ENCODE data around the gene SERPINE1.

SERPINE1 gene

GRCh38 chr7:101165958-101166647 lies 39.2 kb downstream of the SERPINE1 start:
- no peak for DNase-seq
- in situ Hi-C loops (cut with MboI; ENCODE audit: low pct_unique_long_range_greater_than_20kb, low sequenced_read_pairs) = no loop called here

GRCh38 chr7:101166648-101166908 lies 39.7 kb downstream of the SERPINE1 start:
- in situ Hi-C loops (cut with MboI; ENCODE audit: low pct_unique_long_range_greater_than_20kb, low sequenced_read_pairs) = no loop called here
- no peak for DNase-seq

- in situ Hi-C loops (cut with MboI; ENCODE audit: low pct_unique_long_range_greater_than_20kb, low sequenced_read_pairs) = no loop called here
- no peak for DNase-seq
Observed at GRCh38 chr7:101166909-101167644, 40.2 kb downstream of the SERPINE1 start.

GRCh38 chr7:101167645-101168411 lies 40.9 kb downstream of the SERPINE1 start:
- in situ Hi-C loops (cut with MboI; ENCODE audit: low pct_unique_long_range_greater_than_20kb, low sequenced_read_pairs) = no loop called here
- DNase-seq = no peak

- in situ Hi-C loops (cut with MboI; ENCODE audit: low pct_unique_long_range_greater_than_20kb, low sequenced_read_pairs) = no loop called here
- DNase-seq = no peak
Observed at GRCh38 chr7:101168412-101169049, 41.6 kb downstream of the SERPINE1 start.

- in situ Hi-C loops (cut with MboI; ENCODE audit: low pct_unique_long_range_greater_than_20kb, low sequenced_read_pairs) = no loop called here
- DNase-seq = no peak
Observed at GRCh38 chr7:101169110-101169837, 42.4 kb downstream of the SERPINE1 start.

- DNase-seq = peak; percentile 80
- in situ Hi-C loops (cut with MboI; ENCODE audit: low pct_unique_long_range_greater_than_20kb, low sequenced_read_pairs) = no loop called here
Observed at GRCh38 chr7:101169838-101170551, 43.1 kb downstream of the SERPINE1 start.

GRCh38 chr7:101170617-101171441 lies 43.9 kb downstream of the SERPINE1 start:
- in situ Hi-C loops (cut with MboI; ENCODE audit: low pct_unique_long_range_greater_than_20kb, low sequenced_read_pairs) = no loop called here
- no peak for DNase-seq

DNA sequence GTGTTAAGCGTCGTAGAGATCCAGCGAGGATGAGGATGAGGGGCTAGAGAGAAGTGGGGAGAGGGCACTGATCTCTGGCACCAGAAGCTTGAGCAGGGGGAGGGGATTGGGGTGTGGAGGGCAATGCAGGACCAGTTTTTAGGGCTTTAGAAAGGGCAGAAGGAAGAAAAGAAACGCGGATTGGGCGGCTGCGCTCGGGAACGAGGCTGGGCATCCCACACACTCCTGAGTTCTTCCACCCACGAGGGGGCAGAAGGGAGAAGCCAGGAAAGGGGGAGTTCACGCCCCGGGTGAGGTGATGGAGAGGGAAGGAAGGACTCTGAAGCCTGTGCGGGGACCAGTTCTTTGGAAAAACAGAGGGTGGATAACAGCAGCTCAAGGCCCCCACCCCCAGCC lies 44.5 kb downstream of the SERPINE1 start:
- in situ Hi-C loops (cut with MboI; ENCODE audit: low pct_unique_long_range_greater_than_20kb, low sequenced_read_pairs) = no loop called here
- no peak for DNase-seq

DNA sequence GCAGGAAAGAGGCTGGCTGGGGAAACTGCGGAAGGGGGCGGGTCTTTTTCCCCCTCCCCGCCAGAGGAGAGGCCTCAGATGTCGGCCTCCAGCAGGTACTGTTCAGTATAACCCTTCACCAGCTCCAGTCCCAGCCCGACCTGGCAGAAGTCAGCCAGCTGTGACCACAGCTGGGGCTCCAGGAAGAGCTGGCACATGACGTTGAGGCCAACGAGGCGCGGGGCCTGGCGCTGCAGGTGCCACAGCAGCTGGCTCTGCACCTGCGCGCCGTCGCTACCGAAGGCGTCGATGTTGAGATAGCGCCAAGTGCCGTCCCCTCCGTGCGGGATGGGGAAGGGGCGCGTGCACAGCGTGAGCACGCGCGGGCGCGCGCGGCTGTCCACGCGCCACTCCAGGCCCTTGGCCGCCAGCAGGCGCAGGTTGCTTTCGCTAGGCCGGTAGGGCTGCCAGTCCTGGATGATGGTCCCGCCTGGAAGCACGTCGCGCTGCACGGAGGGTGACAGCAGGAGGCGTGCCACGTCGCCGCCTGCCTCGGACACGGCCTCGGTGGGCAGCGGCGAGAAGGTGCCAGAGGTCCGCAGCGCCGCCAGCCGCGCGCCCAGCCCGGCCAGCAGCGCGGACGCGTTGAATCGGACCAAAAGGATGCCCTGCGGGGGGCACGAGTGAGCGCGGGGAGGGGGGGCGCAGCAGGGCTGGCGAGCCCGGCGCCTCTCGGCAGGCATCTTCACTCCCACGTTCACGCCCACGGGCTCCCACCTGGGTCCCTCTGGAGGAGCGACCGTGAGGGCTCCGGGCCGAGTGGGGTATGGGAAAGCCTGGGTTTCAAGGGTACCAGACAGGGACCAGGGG lies 45.3 kb downstream of the SERPINE1 start:
- DNase-seq = no peak

DNA sequence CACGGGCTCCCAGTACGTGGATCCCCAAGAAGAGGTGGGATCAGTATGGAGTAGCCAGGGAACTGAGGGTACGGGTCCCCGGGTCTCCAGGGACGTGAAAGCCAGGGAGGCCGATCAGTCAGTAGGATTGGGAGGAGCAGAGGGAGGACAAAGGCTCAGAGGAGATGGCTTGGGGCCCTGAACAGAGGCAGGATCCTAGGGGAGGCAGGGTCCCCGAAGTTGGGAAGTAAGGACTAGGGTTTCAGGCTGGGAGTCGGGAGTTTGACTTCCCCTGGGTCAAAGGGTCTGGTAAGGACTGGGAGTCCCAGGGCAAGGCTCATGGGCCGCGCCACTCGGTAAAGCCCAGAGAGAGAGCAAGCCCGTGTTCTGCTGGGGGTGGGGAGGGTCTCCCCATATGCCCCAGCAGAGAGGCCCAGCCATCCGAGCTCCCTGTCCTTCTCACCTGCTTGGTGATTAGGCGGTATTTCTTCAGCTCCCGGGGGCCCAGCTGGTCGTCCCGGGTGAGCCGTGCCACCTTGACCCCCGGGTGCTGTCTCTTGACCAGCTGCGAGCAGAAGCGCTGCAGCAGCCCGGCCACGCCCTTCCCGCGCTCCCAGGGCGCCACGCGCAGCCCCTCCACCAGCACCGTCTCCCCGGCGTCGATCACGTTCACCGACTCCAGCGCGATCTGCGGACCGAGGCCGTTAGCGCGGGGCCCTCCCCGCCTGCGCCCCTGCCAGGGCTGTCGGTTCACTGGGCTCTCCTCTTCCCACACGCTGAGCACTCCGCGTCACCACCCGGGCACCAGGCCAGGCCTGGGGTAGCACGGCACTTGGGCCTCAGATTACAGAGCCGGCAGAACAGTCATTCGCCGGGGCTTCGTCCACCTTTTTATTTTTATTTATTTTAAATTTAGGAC lies 46.2 kb downstream of the SERPINE1 start:
- in situ Hi-C loops (cut with MboI; ENCODE audit: low pct_unique_long_range_greater_than_20kb, low sequenced_read_pairs) = no loop called here
- no peak for DNase-seq

More for the DNA sequence above, 45.3 kb downstream of the SERPINE1 start:
- in situ Hi-C loops (cut with MboI; ENCODE audit: low pct_unique_long_range_greater_than_20kb, low sequenced_read_pairs) = no loop called here

- peak; percentile 81 for DNase-seq
- in situ Hi-C loops (cut with MboI; ENCODE audit: low pct_unique_long_range_greater_than_20kb, low sequenced_read_pairs) = no loop called here
Observed at GRCh38 chr7:101173752-101174244, 46.9 kb downstream of the SERPINE1 start.

- in situ Hi-C loops (cut with MboI; ENCODE audit: low pct_unique_long_range_greater_than_20kb, low sequenced_read_pairs) = no loop called here
- DNase-seq = no peak
Observed at GRCh38 chr7:101174322-101174854, 47.5 kb downstream of the SERPINE1 start.

DNA sequence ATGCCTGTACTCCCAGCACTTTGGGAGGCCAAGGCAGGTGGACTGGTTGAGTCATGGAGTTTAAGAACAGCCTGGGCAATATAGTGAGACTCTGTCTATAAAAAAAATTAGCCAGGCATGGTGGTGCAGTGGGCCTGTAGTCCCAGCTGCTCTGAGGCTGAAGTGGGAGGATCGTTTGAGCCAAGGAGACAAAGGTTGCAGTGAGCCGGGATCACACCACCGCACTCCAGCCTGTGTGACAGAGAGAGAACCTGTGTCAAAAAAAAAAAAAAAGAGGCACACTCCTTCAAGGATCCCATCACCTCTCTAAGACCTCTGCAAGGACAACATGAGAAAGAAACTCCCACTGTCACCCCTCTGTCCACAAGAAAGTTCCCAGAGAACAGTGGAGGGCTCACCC lies 48.8 kb downstream of the SERPINE1 start:
- DNase-seq = no peak
- in situ Hi-C loops (cut with MboI; ENCODE audit: low pct_unique_long_range_greater_than_20kb, low sequenced_read_pairs) = no loop called here

DNA sequence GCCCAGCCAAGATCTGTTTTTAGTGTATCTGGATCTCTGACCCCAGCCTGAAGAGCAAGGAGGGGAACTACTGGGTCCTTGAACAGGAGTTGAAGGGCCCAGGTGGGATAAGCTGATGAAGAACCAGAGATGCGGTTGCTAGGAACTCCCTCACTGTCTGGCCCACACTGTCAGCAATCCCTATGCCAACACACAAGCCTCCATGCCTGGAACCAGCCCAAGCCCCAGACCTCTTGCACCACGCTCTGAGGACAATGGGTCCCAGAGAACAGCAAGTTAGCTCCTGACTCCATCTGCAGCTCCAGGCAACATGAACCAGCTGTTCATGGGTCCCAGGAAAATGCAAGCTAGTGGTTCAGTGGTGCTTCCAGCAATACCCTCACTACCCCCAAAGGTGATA lies 50.7 kb downstream of the SERPINE1 start:
- no peak for DNase-seq
- in situ Hi-C loops (cut with MboI; ENCODE audit: low pct_unique_long_range_greater_than_20kb, low sequenced_read_pairs) = no loop called here

DNA sequence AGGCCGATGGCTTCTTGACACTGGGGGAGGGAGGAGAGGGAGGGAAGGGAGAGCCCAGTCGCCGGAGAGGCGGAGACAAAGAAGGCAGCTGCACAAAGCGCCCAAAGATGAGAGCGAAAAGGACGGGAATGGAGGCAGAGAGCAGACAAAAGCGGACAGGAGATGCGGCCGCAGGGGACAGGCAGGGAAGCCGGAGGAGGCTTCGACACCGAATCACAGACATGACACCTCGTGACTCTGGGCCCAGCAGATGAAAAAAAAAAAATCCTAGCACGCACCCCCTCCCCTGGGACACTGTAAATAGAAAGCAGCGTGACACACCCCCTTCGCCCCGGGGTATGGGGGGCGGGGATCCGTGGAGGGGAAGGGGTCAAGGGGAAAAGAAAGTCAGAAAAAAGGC lies 52.2 kb downstream of the SERPINE1 start:
- no peak for DNase-seq
- in situ Hi-C loops (cut with MboI; ENCODE audit: low pct_unique_long_range_greater_than_20kb, low sequenced_read_pairs) = no loop called here

Measured in KBM-7 (cell line).